ENCODE results near the gene ZNF524. TPM values are rescaled to one million over a fixed set of nuclear protein-coding genes. Genes with fewer than 3 reads are reported as not detected.
A peak's percentile ranks its signal among the peaks of the same experiment; 100 is the strongest.

The ZNF524 gene
- polyA plus RNA-seq (2012; rRNA removed), result 7.2 and 7.3 TPM in 2 replicates
- polyA plus RNA-seq (2012; cell fraction: cytosol; rRNA removed), result 4.6 and 7.4 TPM in 2 replicates
- polyA plus RNA-seq (2012; cell fraction: nucleus; rRNA removed), result 7.4 and 10.1 TPM in 2 replicates

- POLR2A ChIA-PET, result interaction anchor here (0.6 to 3.3 kb wide), 11 partner anchors 13 to 193 kb away, joined by 3 to 32 read pairs (median 4); partner anchors contain the start of genes U2AF2, UBE2S, ZNF579 and ZNF628
- Histone ChIP-seq H3K79me2 (ENCODE audit: insufficient read depth) (peaks cover 18% of the 10 kb centered on the region), H3K4me3 (ENCODE audit: low read depth in 2 of 2, low read length in 1 of 2) (peak within 1 kb of the TSS; percentile 67 to 91), H3K9me3 (no peaks in the 10 kb centered on the region), H3F3A (replicated peaks; ENCODE audit: insufficient read depth) (peaks cover 26% of the 10 kb centered on the region), H3K4me2 (peak within 1 kb of the TSS; percentile 94), H3K27me3 (ENCODE audit: insufficient read depth) (no peaks in the 10 kb centered on the region), H2AFZ (ENCODE audit: low read depth) (peak within 1 kb of the TSS; percentile 90), H3K27ac (ENCODE audit: low read depth in 2 of 2, low read length in 1 of 2) (peak within 1 kb of the TSS; percentile 98 to 99), H3K9ac (peak within 1 kb of the TSS; percentile 99), H4K20me1 (ENCODE audit: insufficient read depth) (no peaks in the 10 kb centered on the region), H3K36me3 (replicated peaks in 1 of 2; ENCODE audit: control insufficient read depth in 1 of 2, insufficient read depth in 2 of 2, low read length in 1 of 2) (peaks cover 14 to 20% of the 10 kb centered on the region in 2 experiments), H3K9me2 (no peaks in the 10 kb centered on the region), H3K4me1 (ENCODE audit: control insufficient read depth in 1 of 2, insufficient read depth in 2 of 2, low read depth in 1 of 2, low read length in 1 of 2) (peaks cover 9 to 17% of the 10 kb centered on the region in 2 experiments; a peak in 3 of 4 replicates)
- under 1% methylated on average over 22 of the region's 97 CpGs for WGBS (ENCODE audit: low lambda C conversion rate)
- CTCF ChIA-PET, result interaction anchor here (0.7 to 2.3 kb wide), 8 partner anchors 12 to 459 kb away, joined by 3 to 8 read pairs (median 4); partner anchors contain the start of gene ZNF628
- peak; percentile 92 for DNase-seq
- TF ChIP-seq POLR2AphosphoS5 (IDR thresholded peaks at IDR 0.05; ENCODE audit: low read depth, low read length) (peak; percentile 47; the same call in 1 of the 2 replicates), ZBTB33 (IDR thresholded peaks at IDR 0.05; ENCODE audit: borderline replicate concordance, low read depth) (peak; percentile 47; the same call in 1 of the 2 replicates), SIN3A (IDR thresholded peaks at IDR 0.05; ENCODE audit: borderline replicate concordance, low read depth, low read length) (0 out of 2 replicates have a peak, but pooled peaks have one; percentile 36), GABPA (IDR thresholded peaks at IDR 0.05; ENCODE audit: low read depth) (peak; percentile 63), TCF12 (IDR thresholded peaks at IDR 0.05) (no peak), MEF2A (IDR thresholded peaks at IDR 0.05; ENCODE audit: borderline replicate concordance, low read depth) (no peak), JUND (IDR thresholded peaks at IDR 0.05) (no peak), RFX5 (IDR thresholded peaks at IDR 0.05; ENCODE audit: low read length) (no peak), RXRA (IDR thresholded peaks at IDR 0.05; ENCODE audit: borderline replicate concordance, low read depth) (no peak), RAD21 (IDR thresholded peaks at IDR 0.05; ENCODE audit: low read length) (no peak), YY1 (IDR thresholded peaks at IDR 0.05; ENCODE audit: low read depth) (peak; percentile 97), FOXJ3 (CRISPR knock-in tag; IDR thresholded peaks at IDR 0.05) (no peak), GATA2 (CRISPR knock-in tag; IDR thresholded peaks at IDR 0.05) (no peak), TAF1 (IDR thresholded peaks at IDR 0.05; ENCODE audit: borderline replicate concordance, low read depth, low read length) (peak; percentile 49; the same call in 1 of the 2 replicates), CHD2 (IDR thresholded peaks at IDR 0.05; ENCODE audit: low read length, partially characterized antibody) (peak; percentile 73), USF1 (IDR thresholded peaks at IDR 0.05; ENCODE audit: borderline replicate concordance, low read depth) (no peak), REST (IDR thresholded peaks at IDR 0.05; ENCODE audit: low read depth, low read length) (peak; percentile 38; the same call in 1 of the 2 replicates), MXI1 (IDR thresholded peaks at IDR 0.05; ENCODE audit: low read depth, low read length) (peak; percentile 66), NRF1 (IDR thresholded peaks at IDR 0.05; ENCODE audit: low read depth, low read length) (peak; percentile 57), EZH2phosphoT487 (IDR thresholded peaks at IDR 0.05; ENCODE audit: borderline replicate concordance, low read depth) (no peak), IRF3 (IDR thresholded peaks at IDR 0.05; ENCODE audit: low read depth, low read length) (0 out of 2 replicates have a peak, but pooled peaks have one; percentile 18), FOSL2 (IDR thresholded peaks at IDR 0.05; ENCODE audit: borderline replicate concordance, low read depth) (no peak), SMC3 (IDR thresholded peaks at IDR 0.05; ENCODE audit: low read depth, low read length) (no peak), NFIC (IDR thresholded peaks at IDR 0.05; ENCODE audit: borderline replicate concordance) (no peak), RCOR1 (IDR thresholded peaks at IDR 0.05; ENCODE audit: low read length) (no peak)
Observed at GRCh38 chr19:55599842-55600661, at the start of gene ZNF524. ZNF524 (plus strand) TSS chr19:55600288; CDS start chr19:55602113, 1,825 bp downstream.
